VCaP (cell line): Measurements from ENCODE around the gene AKR7A2.

Experiments used
- H3K27ac ChIP-seq: fragments of 450-650 bp; 2 replicates; pipeline ENCODE4 v1.5.1; 2017
- TF ChIP-seq, protein P1 (sequence below): fragments of 450-650 bp; conservative IDR thresholded peaks from 2 replicates; pipeline ENCODE4 v1.5.1; 2017; ENCODE audit warnings: mild to moderate bottlenecking, moderate library complexity

Gene AKR7A2

DNA sequence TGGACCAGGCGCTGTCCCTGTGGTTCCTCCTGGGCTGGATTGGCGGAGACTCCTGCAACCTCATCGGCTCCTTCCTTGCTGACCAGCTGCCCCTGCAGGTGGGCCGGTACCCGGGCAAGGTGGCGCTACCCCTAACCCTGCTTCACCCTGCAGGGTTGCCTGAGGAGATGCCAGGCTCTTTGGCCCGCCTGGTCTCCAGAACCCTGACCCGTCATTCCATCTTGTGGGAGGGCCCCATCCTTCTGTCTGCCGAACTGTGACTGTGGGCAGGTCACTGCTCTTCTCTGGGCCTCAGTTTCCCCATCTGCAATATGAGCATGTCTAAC is 12.7 kb upstream of the AKR7A2 start:
- no peak overlapping the region for H3K27ac ChIP-seq
- TF ChIP-seq, protein P1, sequence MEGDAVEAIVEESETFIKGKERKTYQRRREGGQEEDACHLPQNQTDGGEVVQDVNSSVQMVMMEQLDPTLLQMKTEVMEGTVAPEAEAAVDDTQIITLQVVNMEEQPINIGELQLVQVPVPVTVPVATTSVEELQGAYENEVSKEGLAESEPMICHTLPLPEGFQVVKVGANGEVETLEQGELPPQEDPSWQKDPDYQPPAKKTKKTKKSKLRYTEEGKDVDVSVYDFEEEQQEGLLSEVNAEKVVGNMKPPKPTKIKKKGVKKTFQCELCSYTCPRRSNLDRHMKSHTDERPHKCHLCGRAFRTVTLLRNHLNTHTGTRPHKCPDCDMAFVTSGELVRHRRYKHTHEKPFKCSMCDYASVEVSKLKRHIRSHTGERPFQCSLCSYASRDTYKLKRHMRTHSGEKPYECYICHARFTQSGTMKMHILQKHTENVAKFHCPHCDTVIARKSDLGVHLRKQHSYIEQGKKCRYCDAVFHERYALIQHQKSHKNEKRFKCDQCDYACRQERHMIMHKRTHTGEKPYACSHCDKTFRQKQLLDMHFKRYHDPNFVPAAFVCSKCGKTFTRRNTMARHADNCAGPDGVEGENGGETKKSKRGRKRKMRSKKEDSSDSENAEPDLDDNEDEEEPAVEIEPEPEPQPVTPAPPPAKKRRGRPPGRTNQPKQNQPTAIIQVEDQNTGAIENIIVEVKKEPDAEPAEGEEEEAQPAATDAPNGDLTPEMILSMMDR, result no peak

DNA sequence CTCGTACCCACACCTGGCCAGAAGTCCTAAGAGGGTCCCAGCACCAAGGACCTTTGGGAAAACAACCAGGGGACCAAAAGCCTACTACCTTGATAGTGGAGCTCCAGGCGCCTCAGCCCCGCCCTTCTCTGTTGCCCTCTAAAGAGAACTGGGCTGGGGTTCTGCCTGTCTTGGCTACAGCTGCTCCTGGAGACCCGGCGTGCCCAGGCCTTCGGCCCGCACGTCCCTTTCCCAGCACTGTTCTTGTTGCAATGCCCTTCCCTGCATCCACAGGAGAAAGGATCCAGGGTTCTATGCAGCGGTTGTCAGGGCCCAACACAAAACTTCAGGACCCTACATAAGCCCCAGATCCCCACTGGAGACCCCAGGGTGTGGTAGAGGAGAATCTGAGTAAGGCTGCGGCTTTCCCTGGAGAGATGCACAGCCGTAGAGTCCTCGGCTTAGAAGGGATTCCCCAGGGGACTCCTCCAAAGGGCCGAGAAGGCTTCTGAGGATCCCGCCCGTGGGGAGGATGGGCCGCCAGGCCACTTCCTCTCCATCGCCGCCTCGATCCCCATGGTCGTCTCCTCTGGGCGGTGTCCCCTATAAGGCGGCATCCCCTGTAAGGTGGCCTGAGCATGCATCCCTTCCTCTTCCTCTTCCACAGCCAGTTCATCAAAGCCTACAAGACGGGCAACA is 12.2 kb upstream of the AKR7A2 start:
- no peak overlapping the region for H3K27ac ChIP-seq
- TF ChIP-seq, protein P1, result no peak

DNA sequence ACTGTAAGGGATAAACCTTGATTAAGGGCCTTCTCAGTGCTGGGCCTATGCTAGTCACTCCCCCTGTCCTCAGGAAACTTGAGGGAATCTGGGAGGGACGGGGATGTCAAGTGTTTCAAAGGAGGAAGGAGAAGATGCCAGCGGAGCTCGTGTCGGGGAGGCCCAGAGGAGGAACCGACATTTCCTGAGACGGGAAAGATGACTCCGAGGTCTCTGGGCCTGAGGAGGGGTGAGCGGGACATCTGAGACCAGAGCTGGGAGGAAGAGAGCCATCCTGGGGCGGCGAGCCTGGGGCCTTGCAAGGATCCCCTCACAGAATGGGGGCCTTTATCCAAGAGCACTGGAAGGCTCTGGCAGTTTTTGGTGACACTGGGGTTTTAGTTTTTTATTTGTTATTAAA is 10.5 kb upstream of the AKR7A2 start:
- H3K27ac ChIP-seq, result no peak overlapping the region
- TF ChIP-seq, protein P1, result no peak

DNA sequence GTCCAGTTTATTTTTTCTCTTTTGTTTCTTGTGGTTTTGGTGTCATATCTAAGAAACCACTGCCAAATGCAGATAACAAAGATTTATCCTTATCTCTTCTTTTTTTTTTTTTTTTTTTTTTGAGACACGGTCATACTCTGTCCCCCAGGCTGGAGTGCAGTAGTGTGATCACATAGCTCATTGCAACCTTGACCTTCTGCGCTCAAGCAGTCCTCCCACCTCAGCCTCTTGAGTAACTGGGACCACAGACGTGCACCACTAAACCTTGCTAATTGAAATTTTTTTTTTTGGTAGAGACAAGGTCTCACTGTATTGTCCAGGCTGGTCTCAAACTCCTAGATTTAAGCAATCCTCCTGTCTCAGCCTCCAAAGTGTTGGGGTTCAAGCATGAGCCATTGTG is 9.1 kb upstream of the AKR7A2 start:
- H3K27ac ChIP-seq, result no peak overlapping the region
- TF ChIP-seq, protein P1, result no peak

DNA sequence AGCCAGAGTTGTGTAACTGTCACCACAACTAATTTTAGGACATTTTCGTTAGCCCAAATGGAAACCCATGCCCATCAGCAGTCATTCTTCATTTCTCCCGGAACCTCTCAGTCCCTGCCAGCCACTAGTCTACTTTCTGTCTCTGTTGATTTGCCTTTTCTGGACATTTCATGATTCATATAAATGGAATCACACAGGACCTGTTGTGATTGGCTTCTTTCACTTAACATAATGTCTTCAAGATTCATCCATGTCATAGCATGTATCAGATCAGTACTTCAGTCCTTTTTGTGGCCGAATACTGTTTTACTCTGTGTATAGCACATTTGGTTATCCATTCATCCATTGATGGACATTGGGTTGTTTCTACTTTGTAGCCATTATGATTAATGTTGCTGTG is 7.3 kb upstream of the AKR7A2 start:
- no peak overlapping the region for H3K27ac ChIP-seq
- TF ChIP-seq, protein P1, result no peak

DNA sequence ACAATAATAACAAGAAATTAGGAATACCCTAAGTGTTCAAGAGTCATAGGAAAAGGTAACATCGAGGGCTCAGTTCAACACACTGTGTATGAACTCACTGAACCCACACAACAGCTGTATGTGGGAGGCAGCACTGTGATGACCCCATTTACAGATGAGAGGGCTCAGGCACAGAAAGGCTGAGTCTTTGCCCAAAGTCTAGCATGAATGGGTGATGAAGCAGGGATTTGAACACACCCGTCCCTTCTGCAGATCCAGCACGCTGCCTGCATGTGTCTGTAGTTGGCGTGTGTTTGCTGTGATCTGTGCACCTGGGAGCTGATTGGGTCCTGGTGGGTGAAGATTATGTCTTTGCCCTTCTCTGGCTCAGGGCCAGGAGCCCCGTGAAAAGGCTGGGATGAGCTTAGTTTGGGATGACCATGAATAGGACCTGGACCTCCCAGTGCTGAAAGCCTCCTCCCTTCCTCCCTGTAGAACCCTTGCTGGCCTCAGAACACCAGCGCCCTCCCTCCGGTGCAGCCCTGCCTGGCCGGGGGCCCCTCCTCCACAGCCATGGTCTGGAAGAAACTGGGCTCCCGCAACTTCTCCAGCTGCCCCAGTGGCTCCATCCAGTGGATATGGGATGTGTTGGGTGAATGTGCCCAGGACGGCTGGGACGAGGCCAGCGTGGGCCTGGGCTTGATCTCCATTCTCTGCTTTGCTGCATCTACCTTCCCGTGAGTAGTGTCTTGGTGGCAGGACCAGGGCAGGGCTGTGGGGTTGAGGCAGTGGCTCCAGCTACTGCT is 5.4 kb upstream of the AKR7A2 start:
- TF ChIP-seq, protein P1, result no peak
- H3K27ac ChIP-seq, result no peak overlapping the region

DNA sequence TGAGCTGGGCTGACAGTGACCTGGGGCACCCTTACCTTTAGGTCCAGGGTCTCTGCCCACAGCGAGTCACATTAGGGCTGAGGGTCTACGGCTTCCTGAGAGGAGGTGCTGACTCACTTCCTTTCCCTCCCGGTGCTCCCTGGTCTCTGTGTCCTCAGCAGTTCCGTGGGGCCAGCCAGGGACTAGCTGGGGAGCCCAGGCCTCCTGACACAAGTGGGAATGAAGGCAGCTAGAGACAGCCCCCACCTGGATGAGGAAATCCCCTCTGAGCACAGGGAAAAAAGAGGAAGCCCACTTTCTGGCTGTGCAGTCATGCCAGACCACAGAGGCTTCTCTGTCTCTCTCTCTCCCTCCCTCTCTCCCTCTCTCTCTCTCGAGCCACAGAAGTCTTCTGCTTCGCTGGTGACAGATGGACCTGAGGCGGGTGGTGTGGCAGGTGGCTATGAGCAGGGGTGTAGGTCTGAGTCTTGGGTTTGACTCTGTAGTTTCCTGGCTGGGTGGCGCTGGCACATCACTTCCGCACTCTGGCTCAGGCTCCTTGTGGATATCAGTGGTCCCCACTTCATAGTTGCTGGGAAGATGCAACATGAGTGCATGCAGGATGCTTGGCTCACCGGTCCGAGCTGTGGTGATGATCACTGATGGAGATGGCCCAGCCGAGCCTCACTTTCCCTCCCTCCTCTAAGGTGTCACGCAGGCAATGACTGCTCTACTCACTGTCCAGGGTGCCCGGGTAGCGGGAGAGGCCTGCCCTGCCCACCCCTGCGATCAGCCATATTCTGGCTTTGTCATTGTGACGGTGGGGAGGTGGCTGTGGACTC is 3.6 kb upstream of the AKR7A2 start:
- H3K27ac ChIP-seq, result no peak overlapping the region
- TF ChIP-seq, protein P1, result no peak
